Stimulated activated CD8-positive, alpha-beta memory T cell treated with anti-CD3 and anti-CD28 coated beads, Interleukin-2, amount 100 ng/mL, for 48 hours (primary cell): ENCODE data around the gene ARFIP2.

Experiments
- DNase-seq, 2 donors: peaks; one replicate each; pipeline ENCODE4 v3.0.0-alpha.2; 2020; ENCODE audit warnings: low read depth in 2 of 2

ARFIP2 gene

DNA sequence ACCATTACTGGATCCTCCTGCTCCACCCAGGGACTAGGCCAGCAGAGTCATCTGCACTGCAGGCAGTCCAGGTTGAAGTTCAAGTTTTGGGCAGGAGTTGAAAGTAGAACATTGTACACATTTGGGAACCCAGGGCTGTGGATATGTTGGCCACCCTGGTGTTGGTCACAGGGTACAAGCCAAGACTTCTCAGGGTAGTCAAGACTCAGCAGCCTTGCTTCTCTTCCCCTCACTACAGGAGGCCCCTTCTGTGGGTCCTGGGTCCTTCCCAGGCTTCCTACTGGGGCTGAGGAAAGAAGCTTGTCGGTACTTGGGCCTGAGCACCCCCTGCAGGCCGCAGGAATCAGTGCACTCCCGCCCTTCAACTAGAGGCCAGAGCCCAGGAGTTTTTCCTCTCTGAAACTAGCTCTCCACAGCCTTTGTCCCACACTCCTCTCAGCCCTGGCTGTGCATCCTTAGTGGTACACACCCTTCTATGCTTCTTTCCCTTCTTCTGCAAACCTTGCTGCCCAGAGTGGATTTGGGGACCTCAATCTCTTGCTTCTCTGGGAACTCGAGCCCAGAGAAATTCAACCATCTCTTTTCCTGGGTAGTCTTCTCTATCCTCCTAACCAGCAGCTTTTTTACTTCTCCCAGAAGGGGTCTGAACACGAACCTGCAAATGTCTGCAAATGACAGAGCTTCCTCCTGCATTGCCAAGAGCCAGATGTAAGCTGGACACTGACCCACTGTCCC is 37.7 kb downstream of the ARFIP2 start:
- peak; percentile 27 to 37 for DNase-seq

DNA sequence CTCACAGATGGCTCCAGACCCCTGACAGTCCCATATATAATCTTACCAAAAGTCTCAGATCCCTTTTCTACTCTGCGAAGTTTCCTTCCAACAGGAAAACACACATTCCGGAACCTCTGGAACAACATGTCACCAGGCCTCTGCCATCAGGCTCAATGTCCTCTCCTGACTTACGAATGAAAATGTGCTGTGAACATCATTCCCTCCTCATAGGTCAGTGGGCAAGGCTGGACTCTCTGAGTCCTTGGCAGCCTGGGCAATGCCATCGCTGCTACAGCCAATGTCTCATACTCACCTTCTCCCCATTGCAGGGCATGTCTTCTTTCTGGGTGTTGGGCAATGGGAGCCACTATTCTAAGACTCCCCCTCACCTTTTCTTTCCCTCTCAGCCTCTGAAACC is 38.7 kb downstream of the ARFIP2 start:
- no peak for DNase-seq

DNA sequence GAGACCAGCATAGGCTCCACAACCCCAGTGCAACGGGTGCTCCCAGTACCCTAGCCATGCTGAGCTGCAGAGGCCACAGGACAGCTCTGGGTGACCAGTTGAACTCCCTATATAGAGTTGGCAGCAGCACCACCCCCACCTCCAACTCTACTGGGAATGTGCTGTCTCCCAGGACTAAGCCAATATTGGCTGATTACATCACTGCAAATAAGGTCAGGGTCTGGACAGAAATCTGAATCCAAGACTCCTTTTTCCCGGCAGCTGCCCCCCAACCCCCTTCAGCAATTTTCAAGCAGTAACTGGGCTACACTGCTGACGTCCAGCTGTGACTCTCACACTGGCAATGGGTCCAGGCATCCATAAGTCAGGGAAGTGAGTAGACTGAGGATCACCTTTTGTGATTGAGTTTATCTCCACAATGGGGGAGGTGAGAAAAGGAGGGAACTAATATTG is 40.2 kb downstream of the ARFIP2 start, which contains the start of gene HPX:
HPX (minus strand) TSS at position 82 of the 453 bp plus-strand sequence; CDS start at position 58, 24 bp downstream.
- DNase-seq = no peak

DNA sequence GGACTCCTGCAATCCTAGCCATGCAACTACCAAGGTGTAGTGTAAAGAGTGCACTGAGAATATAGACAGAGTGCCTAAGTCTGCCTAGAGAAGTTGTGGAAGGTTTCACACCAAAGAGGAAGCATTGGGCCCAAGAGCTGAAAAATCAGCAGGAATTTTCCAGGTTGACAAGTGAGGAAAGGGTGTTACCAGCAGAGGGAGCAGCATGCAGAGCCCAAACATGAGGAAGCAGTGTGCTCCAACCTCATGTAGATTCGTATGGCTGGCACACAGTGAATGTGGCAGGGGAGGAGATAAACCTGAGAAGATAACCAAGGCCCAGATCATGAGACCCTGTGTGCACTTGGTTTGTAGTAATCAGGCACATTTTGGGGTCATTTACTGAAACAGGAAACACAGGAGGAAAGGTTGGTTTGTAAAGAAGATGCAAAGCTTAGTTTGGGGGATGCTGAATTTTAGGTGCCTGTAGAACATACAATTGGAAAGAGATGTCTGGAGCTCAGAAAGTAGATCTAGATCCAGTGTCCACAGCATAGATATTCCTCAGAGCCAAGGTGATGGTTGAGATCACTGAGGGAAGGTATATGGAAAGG is 42.1 kb downstream of the ARFIP2 start:
- DNase-seq = no peak

DNA sequence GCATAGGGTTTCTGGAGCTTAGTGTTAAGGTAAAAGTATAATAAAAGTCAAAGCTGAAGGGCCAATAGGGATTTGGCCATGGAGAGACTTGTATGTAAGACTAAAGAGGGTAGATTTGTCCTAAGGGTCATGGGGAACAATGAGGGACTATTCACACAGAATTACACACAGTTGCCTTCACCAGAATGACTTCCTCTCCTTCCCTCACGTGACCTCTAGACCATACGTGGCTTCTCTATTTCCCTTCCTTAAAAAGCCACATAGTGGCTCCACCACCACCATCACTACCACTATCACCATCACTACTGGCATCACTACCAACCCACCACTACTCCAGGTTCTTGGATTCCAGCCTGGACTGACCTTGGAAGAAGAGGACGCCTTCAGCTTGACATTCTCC is 43.1 kb downstream of the ARFIP2 start:
- no peak for DNase-seq

DNA sequence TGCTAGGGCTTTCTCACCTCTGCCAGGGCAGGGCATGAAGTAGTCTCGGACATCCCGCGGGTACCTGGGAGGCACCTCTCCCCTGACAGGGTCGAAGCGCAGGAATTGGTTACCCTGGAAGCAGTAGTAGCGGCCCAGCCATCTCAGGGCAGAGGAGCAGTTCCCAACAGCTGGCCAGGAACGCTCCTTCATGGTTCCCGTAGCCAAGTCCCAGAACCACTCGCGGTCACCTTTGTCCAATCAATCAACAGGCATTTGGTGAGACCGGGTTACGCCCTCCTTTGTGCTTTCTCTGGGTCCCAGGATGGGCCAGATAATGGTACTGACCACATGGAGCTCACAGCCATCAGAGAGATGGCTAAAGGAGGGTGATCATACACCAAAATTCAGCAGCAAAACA is 43.7 kb downstream of the ARFIP2 start:
- DNase-seq = no peak

DNA sequence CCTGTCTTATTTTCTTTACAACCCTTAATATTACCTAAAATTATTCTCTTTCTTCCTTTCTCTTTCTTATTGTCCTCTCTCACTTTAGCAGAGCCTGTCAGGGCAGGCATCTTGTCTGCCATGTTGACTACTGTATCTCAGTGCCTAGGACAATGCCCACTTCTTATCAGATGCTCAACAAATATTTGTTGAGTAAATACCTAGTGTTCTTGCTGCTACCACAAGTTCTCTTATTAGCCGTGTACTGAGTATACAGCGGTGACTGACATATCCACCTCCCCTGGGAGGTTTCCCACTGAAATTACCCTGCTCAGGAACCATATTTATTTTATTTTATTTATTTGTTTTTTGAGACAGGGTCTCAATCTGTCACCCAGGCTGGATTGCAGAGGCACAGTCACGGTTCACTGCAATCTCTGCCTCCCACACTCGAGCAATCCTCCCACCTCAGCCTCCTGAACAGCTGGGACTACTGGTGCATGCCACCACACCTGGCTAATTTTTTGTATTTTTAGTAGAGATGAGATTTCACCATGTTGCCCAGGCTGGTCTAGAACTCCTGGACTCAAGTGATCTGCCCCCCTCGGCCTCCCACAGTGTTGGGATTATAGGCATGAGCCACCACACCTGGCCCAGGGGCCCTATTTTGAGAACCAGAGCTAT is 47.0 kb downstream of the ARFIP2 start:
- no peak for DNase-seq

DNA sequence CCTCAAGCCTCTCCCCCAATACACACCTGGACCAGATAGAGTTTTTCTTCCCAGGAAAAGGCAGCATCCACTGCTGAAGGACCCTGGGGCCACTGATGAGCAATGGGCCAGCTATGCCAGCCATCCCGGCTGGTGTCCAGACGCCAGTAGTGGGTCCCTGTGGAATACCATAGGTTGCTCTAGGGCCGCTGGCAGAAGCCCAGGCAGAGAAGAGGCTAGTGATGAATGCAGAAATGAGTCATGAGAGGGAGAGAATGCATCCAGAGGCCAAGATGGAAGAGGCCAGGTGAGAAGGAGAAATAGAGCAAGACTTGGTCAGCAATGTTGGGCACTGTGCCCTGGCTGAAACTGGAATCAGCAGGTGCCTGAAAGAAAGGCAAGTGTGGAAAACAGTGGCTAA is 49.3 kb downstream of the ARFIP2 start:
- no peak for DNase-seq

DNA sequence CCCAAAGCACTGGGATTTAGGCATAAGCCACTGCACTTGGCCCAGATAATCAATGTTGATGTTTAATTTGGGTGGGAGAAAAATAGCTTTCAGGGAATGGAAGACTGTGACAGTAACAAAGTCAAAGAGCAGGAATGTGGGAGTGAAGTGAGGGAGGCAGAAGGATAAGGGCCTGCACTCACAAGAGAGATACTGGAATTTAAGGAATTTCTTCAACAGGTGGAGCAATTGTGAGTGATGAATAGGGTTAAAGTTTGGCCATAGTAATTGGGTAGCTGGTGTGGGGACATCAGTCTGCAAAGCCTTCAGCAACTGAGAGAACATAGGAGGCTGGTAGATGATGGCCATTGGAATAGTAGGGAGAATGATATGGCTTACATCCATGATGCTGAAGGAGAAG is 53.6 kb downstream of the ARFIP2 start:
- DNase-seq = no peak
